Measurements from ENCODE around the gene PMS2. TPM values are rescaled to one million over a fixed set of nuclear protein-coding genes. Genes with fewer than 3 reads are reported as not detected.
"Not testable (repeated sequence)": the region's sequence is repeated elsewhere in the genome, so short reads cannot be mapped to it uniquely, and the experiment has no call there.

The PMS2 gene
- polyA plus RNA-seq, 2 of the 4 experiments (the other 2 are of a cell fraction) = 14.7 to 19.9 TPM

GRCh38 chr7:5931250-5931649, 77.6 kb downstream of the PMS2 start:
- POLR2A ChIA-PET; CTCF ChIA-PET; ATAC-seq; H3K27ac ChIP-seq; H3K9me3 ChIP-seq; H3K4me2 ChIP-seq; H3K4me1 ChIP-seq; DNase-seq (ENCODE audit: low read depth in 1 of 2, low spot score in 1 of 2); FAIRE-seq; H3K4me3 ChIP-seq: not testable (repeated sequence)
- WGBS (ENCODE audit: missing lambda C conversion rate) = 93% methylated on average over 14 of the region's 14 CpGs

DNA sequence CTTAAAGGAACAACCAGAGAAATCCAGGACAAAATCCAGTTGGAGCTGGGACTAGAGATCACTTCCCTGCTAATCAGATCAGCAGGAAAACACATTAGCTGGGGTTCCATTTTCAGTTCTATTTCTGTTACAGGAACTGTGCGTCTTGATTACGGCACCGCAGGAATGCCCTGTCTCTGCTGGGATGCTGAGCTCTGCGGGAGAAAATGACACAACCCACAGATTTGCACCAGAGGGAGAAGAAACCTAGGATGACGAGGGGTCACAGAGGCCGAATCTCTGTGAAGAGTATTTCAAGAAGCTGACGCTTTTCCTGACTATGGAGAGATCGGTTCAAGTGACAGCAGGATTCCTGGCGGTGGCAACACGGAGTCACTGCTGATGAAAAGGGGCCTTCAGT, 78.6 kb downstream of the PMS2 start:
- H3K4me2 ChIP-seq; H3K27ac ChIP-seq; FAIRE-seq; POLR2A ChIA-PET; H3K4me3 ChIP-seq; H3K4me1 ChIP-seq; CTCF ChIA-PET; H3K9me3 ChIP-seq; ATAC-seq; DNase-seq (ENCODE audit: low read depth in 1 of 2, low spot score in 1 of 2): not testable (repeated sequence)
- WGBS (ENCODE audit: missing lambda C conversion rate) = no CpG with 5 or more reads among the region's 10 CpGs

GRCh38 chr7:5926263-5926870, 82.5 kb downstream of the PMS2 start:
- CTCF ChIA-PET; FAIRE-seq; POLR2A ChIA-PET; H3K4me3 ChIP-seq; DNase-seq (ENCODE audit: low read depth in 1 of 2, low spot score in 1 of 2); H3K9me3 ChIP-seq; ATAC-seq; H3K4me2 ChIP-seq; H3K4me1 ChIP-seq; H3K27ac ChIP-seq: not testable (repeated sequence)
- WGBS (ENCODE audit: missing lambda C conversion rate) = no CpG with 5 or more reads among the region's 13 CpGs

DNA sequence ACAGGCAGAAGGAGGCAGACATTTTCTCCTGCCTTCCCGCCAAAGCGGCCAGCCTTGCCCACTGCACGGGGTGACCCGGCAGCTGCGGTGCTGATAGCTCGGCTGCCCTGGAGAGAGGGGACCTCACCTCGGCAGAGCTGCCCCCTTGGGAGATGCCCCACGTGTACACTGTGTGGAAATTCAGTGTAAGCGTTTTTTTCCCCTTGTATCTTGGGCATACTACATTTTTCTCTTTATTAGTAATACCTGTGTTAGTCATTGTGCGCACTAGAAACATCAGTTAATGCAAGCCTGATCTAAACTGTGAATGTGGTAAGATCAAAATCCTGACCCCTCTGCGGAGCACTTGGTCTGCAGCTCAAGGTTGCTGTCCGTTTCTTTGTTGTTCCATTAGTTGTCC, 84.2 kb downstream of the PMS2 start:
- H3K4me3 ChIP-seq; H3K4me2 ChIP-seq; H3K27ac ChIP-seq; H3K4me1 ChIP-seq; DNase-seq (ENCODE audit: low read depth in 1 of 2, low spot score in 1 of 2); H3K9me3 ChIP-seq; ATAC-seq; POLR2A ChIA-PET; FAIRE-seq; CTCF ChIA-PET: not testable (repeated sequence)
- no CpG with 5 or more reads among the region's 12 CpGs for WGBS (ENCODE audit: missing lambda C conversion rate)

DNA sequence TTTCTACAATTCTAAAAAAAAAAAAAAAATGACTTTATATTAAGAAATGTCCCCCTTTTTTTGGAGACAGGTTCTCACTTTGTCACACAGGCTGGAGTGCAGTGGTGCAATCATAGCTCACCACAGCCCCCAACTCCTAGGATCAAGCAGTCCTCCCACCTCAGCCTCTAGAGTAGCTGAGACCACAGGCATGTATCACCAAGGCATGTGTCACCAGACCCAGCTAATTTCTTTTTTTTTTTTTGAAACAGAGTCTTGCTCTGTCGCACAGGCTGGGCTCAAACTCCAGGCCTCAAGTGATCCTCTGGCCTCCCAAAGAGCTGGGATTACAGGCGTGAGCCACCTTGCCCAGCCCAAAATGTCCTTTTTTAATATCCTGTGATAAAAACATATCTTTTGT, 84.7 kb downstream of the PMS2 start:
- H3K9me3 ChIP-seq; H3K4me1 ChIP-seq; H3K4me3 ChIP-seq; DNase-seq (ENCODE audit: low read depth in 1 of 2, low spot score in 1 of 2); POLR2A ChIA-PET; FAIRE-seq; CTCF ChIA-PET; ATAC-seq; H3K27ac ChIP-seq; H3K4me2 ChIP-seq: not testable (repeated sequence)
- WGBS (ENCODE audit: missing lambda C conversion rate) = 85% methylated on average over 2 of the region's 2 CpGs

Small RNA genes within 50 kb of the gene (small RNA-seq; reads per million reads assigned to genes)
- gene RF00019 (0 reads per million in 6 experiments), gene RNU6-218P (0 reads per million in 6 experiments), gene SNORA80D (0 to 64.4 (median 11.6) reads per million in 6 experiments)

Other genes with a start within 250 kb of the PMS2 start
- gene RNF216, start 227.4 kb downstream of the PMS2 start, polyA plus RNA-seq (2011; rRNA removed) = 32.3 and 32.8 TPM in 2 replicates
- gene RNF216, start 227.4 kb downstream of the PMS2 start, polyA plus RNA-seq (2017; fragmentation: RNase III; extraction: RNeasy Plus Mini Kit Qiagen cat#74134 plus additional on column Dnase treatment) = 22.3 to 23.1 TPM (median 22.5 TPM) in 3 replicates
- not detected in 2 replicates for gene OCM, start 128.3 kb downstream of the PMS2 start, polyA plus RNA-seq (2011; rRNA removed)
- not detected in 3 replicates for gene OCM, start 128.3 kb downstream of the PMS2 start, polyA plus RNA-seq (2017; fragmentation: RNase III; extraction: RNeasy Plus Mini Kit Qiagen cat#74134 plus additional on column Dnase treatment)
- gene CCZ1, start 110.3 kb downstream of the PMS2 start, polyA plus RNA-seq (2011; rRNA removed) = 82.9 and 116 TPM in 2 replicates
- gene CCZ1, start 110.3 kb downstream of the PMS2 start, polyA plus RNA-seq (2017; fragmentation: RNase III; extraction: RNeasy Plus Mini Kit Qiagen cat#74134 plus additional on column Dnase treatment) = 72.2 to 90.2 TPM (median 78.0 TPM) in 3 replicates
- 0.25 TPM in 2 replicates for gene RSPH10B, start 38.4 kb downstream of the PMS2 start, polyA plus RNA-seq (2011; rRNA removed)
- gene RSPH10B, start 38.4 kb downstream of the PMS2 start, polyA plus RNA-seq (2017; fragmentation: RNase III; extraction: RNeasy Plus Mini Kit Qiagen cat#74134 plus additional on column Dnase treatment) = 0.10 to 0.29 TPM (median 0.24 TPM) in 3 replicates
- gene AIMP2, start 223 bp upstream of the PMS2 start, polyA plus RNA-seq (2011; rRNA removed) = 119 and 128 TPM in 2 replicates
- 82.0 to 90.8 TPM (median 84.4 TPM) in 3 replicates for gene AIMP2, start 223 bp upstream of the PMS2 start, polyA plus RNA-seq (2017; fragmentation: RNase III; extraction: RNeasy Plus Mini Kit Qiagen cat#74134 plus additional on column Dnase treatment)
- gene ANKRD61, start 22.3 kb upstream of the PMS2 start, polyA plus RNA-seq (2011; rRNA removed) = 1.0 and 1.1 TPM in 2 replicates
- 0.37 to 0.49 TPM (median 0.41 TPM) in 3 replicates for gene ANKRD61, start 22.3 kb upstream of the PMS2 start, polyA plus RNA-seq (2017; fragmentation: RNase III; extraction: RNeasy Plus Mini Kit Qiagen cat#74134 plus additional on column Dnase treatment)
- 132 and 167 TPM in 2 replicates for gene EIF2AK1, start 50.1 kb upstream of the PMS2 start, polyA plus RNA-seq (2011; rRNA removed)
- 80.5 to 87.7 TPM (median 80.8 TPM) in 3 replicates for gene EIF2AK1, start 50.1 kb upstream of the PMS2 start, polyA plus RNA-seq (2017; fragmentation: RNase III; extraction: RNeasy Plus Mini Kit Qiagen cat#74134 plus additional on column Dnase treatment)
- gene USP42, start 95.9 kb upstream of the PMS2 start, polyA plus RNA-seq (2011; rRNA removed) = 5.3 and 8.6 TPM in 2 replicates
- 5.6 to 6.3 TPM (median 6.3 TPM) in 3 replicates for gene USP42, start 95.9 kb upstream of the PMS2 start, polyA plus RNA-seq (2017; fragmentation: RNase III; extraction: RNeasy Plus Mini Kit Qiagen cat#74134 plus additional on column Dnase treatment)

All from A549 (cell line).